ENCODE data around the gene KCTD13. TPM values are rescaled to one million over a fixed set of nuclear protein-coding genes. Genes with fewer than 3 reads are reported as not detected.

The KCTD13 gene
- total RNA-seq, 2 donors from 2014 or later: 15.9 to 134 TPM

DNA sequence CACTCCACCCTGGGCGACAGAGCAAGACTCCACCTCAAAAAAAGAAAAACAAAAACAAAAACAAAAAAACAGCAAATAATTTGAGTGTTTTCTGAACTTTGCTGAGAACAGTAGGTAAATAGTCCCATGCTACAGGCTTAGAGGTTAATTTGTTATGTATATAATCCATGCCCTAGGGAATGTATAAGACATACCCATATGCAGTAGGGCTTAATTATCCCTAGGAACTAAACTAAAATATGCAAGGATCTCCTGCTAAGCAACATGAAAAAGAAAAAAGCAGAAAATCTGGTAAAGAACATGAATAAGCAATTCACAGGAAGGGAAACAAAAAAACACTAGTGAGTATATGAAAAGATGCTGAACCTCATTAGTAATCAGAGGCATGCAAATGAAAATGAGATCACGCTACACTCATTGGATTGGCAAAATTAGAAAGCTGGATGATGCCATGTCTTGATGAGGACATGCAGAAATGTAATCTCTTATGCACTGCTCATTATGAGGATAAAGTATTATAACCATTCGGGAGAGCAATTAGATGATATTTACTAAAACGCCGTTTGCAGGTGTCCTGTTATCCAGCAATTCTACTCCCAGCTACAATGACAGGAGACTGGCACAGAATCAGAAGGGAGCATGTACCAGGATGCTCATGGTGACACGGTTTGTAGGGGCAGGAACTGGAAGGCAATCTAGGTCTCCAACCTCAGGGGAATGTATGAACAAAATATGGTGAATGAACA lies 5.6 kb downstream of the KCTD13 start:
- TF ChIP-seq POLR2A (IDR thresholded peaks at IDR 0.05): no peak
- TF ChIP-seq CTCF (IDR thresholded peaks at IDR 0.05): no peak
- TF ChIP-seq POLR2AphosphoS5 (IDR thresholded peaks at IDR 0.05): no peak
- Histone ChIP-seq H3K4me3 (no peak overlapping the region), H3K27ac (no peak overlapping the region), H3K4me1 (replicated peaks) (peaks cover 5% of the 10 kb centered on the region), H3K9me3 (no peaks in the 10 kb centered on the region), H3K36me3 (peaks cover 0 to 3% of the 10 kb centered on the region in 2 donors), H3K27me3 (replicated peaks; ENCODE audit: insufficient read depth) (no peaks in the 10 kb centered on the region)
- no peak for DNase-seq (ENCODE audit: low spot score)
- WGBS: 77% methylated on average over 6 of the region's 6 CpGs
- intact Hi-C loops (cut with DNase I): loop anchor here (10.0 kb wide), 1 partner anchor 74 kb away; the partner anchor contains the start of genes HIRIP3 and INO80E

DNA sequence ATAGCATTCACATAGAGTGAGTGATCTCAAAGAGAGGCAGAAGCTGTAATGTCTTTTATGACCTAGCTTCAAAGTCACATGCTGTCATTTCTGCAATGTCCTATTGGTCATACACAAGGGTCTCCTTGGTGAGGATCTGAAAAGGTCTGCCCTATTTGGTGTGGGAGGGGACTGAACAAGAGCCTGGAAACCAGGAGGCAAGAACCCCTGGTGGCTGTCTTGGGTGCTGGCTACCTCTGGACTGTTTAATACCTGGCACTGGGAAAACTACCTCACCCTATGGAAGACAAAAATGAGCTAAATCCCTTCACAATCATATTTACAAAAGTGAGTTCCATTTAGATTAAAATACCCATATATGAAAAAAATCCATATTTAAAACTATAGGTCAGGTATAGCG lies 9.0 kb downstream of the KCTD13 start:
- H3K4me1 ChIP-seq (replicated peaks): no peaks in the 10 kb centered on the region
- H3K27ac ChIP-seq: no peak overlapping the region
- H3K4me3 ChIP-seq: no peak overlapping the region
- no peak for TF ChIP-seq POLR2A (IDR thresholded peaks at IDR 0.05)
- no peak for TF ChIP-seq POLR2AphosphoS5 (IDR thresholded peaks at IDR 0.05)
- TF ChIP-seq CTCF (IDR thresholded peaks at IDR 0.05): no peak
- no peaks in the 10 kb centered on the region for H3K9me3 ChIP-seq
- H3K36me3 ChIP-seq: peaks cover 0 to 3% of the 10 kb centered on the region in 2 donors
- no peak for DNase-seq (ENCODE audit: low spot score)
- H3K27me3 ChIP-seq (replicated peaks; ENCODE audit: insufficient read depth): no peaks in the 10 kb centered on the region
- intact Hi-C loops (cut with DNase I): no loop called here
- 96% methylated on average over 1 of the region's 1 CpG for WGBS

- Histone ChIP-seq H3K27ac (no peak overlapping the region), H3K4me1 (replicated peaks) (no peaks in the 10 kb centered on the region), H3K27me3 (replicated peaks; ENCODE audit: insufficient read depth) (no peaks in the 10 kb centered on the region), H3K9me3 (no peaks in the 10 kb centered on the region), H3K4me3 (no peak overlapping the region), H3K36me3 (peaks cover 0 to under 1% of the 10 kb centered on the region in 2 donors)
- intact Hi-C loops (cut with DNase I): no loop called here
- whole genome bisulfite sequencing: 88% methylated on average over 6 of the region's 6 CpGs
- TF ChIP-seq POLR2A (IDR thresholded peaks at IDR 0.05): no peak
- no peak for TF ChIP-seq POLR2AphosphoS5 (IDR thresholded peaks at IDR 0.05)
- TF ChIP-seq CTCF (IDR thresholded peaks at IDR 0.05): no peak
- no peak for DNase-seq (ENCODE audit: low spot score)
Measured at GRCh38 chr16:29915590-29916247, 10.3 kb downstream of the KCTD13 start.

- no peak overlapping the region for H3K27ac ChIP-seq
- H3K4me1 ChIP-seq (replicated peaks): no peaks in the 10 kb centered on the region
- no peak for DNase-seq (ENCODE audit: low spot score)
- H3K9me3 ChIP-seq: no peaks in the 10 kb centered on the region
- H3K27me3 ChIP-seq (replicated peaks; ENCODE audit: insufficient read depth): no peaks in the 10 kb centered on the region
- intact Hi-C loops (cut with DNase I): no loop called here
- no peaks in the 10 kb centered on the region for H3K36me3 ChIP-seq
- H3K4me3 ChIP-seq: no peak overlapping the region
- no peak for TF ChIP-seq POLR2AphosphoS5 (IDR thresholded peaks at IDR 0.05)
- TF ChIP-seq CTCF (IDR thresholded peaks at IDR 0.05): no peak
- TF ChIP-seq POLR2A (IDR thresholded peaks at IDR 0.05): no peak
- WGBS: 95% methylated on average over 8 of the region's 8 CpGs
Measured at GRCh38 chr16:29913514-29913913, 12.5 kb downstream of the KCTD13 start.
